D721Med (cell line): Measurements from ENCODE around the gene OSR1.
"Not testable (repeated sequence)": the region's sequence is repeated elsewhere in the genome, so short reads cannot be mapped to it uniquely, and the experiment has no call there.

Experiments used
- DNase-seq: peaks from one replicate; pipeline ENCODE4 v3.0.0; 2011; ENCODE audit warnings: low spot score; ENCODE audit not compliant: insufficient read length
- FAIRE-seq: peaks from 2 replicates; lab custom pipeline; 2011; peaks lifted over from hg19 to GRCh38; lab: Jason Lieb, UNC
- CTCF ChIP-seq: IDR thresholded peaks from 2 replicates; pipeline ENCODE4 v1.5.1; 2012; ENCODE audit warnings: mild to moderate bottlenecking, control low read depth; ENCODE audit not compliant: insufficient read depth; ENCODE audit errors: missing control alignments

The OSR1 gene

GRCh38 chr2:19358242-19359020 is at the start of gene OSR1:
Gene OSR1 (minus strand): TSS chr2:19358623. CDS start chr2:19353805, 4,818 bp downstream.
- no peak for TF ChIP-seq CTCF
- DNase-seq (no peak), FAIRE-seq (no peak)

GRCh38 chr2:19403785-19404184 is 45.4 kb upstream of the OSR1 start:
- TF ChIP-seq CTCF = no peak
- no peak for FAIRE-seq
- no peak for DNase-seq

GRCh38 chr2:19392191-19392590 is 33.8 kb upstream of the OSR1 start:
- no peak for TF ChIP-seq CTCF
- DNase-seq (no peak), FAIRE-seq (no peak)

GRCh38 chr2:19389469-19389868 is 31.0 kb upstream of the OSR1 start:
- not testable (repeated sequence) for DNase-seq

GRCh38 chr2:19380532-19380931 is 22.1 kb upstream of the OSR1 start:
- TF ChIP-seq CTCF = no peak
- FAIRE-seq (no peak), DNase-seq (no peak)

More at GRCh38 chr2:19389469-19389868, 31.0 kb upstream of the OSR1 start:
- FAIRE-seq = not testable (repeated sequence)

- FAIRE-seq (no peak), DNase-seq (no peak)
- no peak for TF ChIP-seq CTCF
These were observed 20.5 kb upstream of the OSR1 start for GRCh38 chr2:19378939-19379338.

- FAIRE-seq = no peak
These were observed 19.3 kb upstream of the OSR1 start for GRCh38 chr2:19377717-19378116.

More at GRCh38 chr2:19377717-19378116, 19.3 kb upstream of the OSR1 start:
- no peak for DNase-seq
- TF ChIP-seq CTCF = no peak
